ENCODE measurements around the gene ZNF724.

ZNF724 gene

DNA sequence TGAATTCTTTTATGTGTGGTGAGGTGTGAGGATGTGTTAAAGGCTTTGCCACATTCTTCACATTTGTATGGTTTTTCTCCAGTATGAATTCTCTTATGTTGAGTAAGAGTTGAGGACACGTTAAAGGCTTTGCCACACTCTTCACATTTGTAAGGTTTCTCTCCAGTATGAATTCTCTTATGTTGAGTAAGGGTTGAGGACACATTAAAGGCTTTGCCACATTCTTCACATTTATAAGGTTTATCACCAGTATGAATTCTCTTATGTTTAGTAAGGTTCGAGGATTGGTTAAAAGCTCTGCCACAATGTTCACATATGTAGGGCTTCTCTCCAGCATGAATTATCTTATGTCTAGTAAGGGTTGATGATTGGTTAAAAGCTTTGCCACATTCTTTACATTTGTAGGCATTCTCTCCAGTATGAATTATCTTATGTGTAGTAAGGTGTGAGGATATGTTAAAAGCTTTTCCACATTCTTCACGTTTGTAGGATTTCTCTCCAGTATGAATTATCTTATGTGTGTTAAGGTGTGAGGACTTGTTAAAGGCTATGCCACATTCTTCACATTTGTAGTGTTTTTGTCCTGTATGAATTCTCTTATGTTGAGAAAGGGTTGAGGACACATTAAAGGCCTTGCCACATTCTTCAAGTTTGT lies 27.1 kb downstream of the ZNF724 start:
- no peak for DNase-seq

GRCh38 chr19:23203841-23204344 lies 46.3 kb downstream of the ZNF724 start:
- no peak for DNase-seq

DNA sequence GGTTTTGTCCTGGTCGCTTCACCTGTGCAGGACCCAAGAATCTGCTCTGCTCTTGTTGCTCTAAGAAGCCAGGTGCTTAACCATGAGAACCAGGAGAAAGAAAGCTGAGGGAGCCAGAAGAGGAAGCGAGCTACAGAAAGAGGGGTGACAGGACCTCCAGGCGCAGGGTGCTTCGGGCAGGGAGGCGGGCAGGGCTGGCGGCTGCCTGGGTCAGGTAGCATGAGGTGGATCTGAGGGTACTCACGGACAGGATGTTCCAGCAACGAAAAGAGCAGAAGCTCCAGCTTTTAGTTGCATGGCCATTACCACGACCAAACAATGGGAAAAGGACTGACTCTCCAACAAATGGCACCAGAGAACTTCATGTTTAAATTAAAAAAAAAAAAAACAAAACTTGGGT lies 59.9 kb downstream of the ZNF724 start:
- no peak for DNase-seq

GRCh38 chr19:23183251-23183650 lies 66.9 kb downstream of the ZNF724 start:
- DNase-seq, result no peak
